Measurements from ENCODE around the gene RNF181. TPM values are rescaled to one million over a fixed set of nuclear protein-coding genes. Genes with fewer than 3 reads are reported as not detected.
"Not testable (repeated sequence)": the region's sequence is repeated elsewhere in the genome, so short reads cannot be mapped to it uniquely, and the experiment has no call there.

RNF181 gene
- total and polyA plus RNA-seq, 2 experiments from 2014 or later: 178 to 308 TPM

DNA sequence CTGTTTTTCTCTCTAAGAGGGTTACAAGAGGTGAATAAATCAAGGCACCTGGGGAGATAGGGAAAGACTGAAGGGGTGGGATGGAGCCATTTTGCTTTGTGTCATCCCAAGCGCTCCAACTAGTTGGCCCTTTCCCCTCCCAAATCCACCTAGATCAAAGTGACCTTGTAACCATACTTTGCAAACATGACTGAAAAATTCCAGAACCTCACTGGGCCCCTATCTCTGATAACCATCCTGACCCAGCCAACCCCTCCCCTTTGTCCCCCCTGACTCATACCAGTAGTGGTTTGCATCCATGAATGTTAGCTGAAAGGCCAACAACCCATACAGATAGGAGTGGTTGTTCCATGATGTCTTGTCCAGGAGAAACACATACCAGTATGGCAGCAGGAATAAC, 37.4 kb upstream of the RNF181 start:
- in situ Hi-C loops (cut with MboI): no loop called here
- Histone ChIP-seq H3K9me3 (ENCODE audit: low read depth) (no peaks in the 10 kb centered on the region), H3K9ac (no peak overlapping the region), H3K36me3 (ENCODE audit: low read depth) (peaks cover 6% of the 10 kb centered on the region; the same call in 1 of the 2 replicates), H3K4me3 (no peak overlapping the region), H3K9me2 (ENCODE audit: insufficient read depth) (no peaks in the 10 kb centered on the region), H4K20me1 (ENCODE audit: insufficient read depth) (no peaks in the 10 kb centered on the region), H3K79me2 (ENCODE audit: insufficient read depth) (peaks cover 62% of the 10 kb centered on the region), H2AFZ (no peak overlapping the region), H3F3A (ENCODE audit: insufficient read depth) (no peaks in the 10 kb centered on the region), H3K27me3 (replicated peaks; ENCODE audit: insufficient read depth) (no peaks in the 10 kb centered on the region), H3K4me2 (ENCODE audit: unreplicated experiment) (no peak overlapping the region), H3K27ac (no peak overlapping the region), H3K4me1 (ENCODE audit: insufficient read depth) (peaks cover 14% of the 10 kb centered on the region)
- DNase-seq: no peak
- WGBS, 2 experiments (ENCODE audit: low coverage in 1 of 2, low lambda C conversion rate in 2 of 2, missing lambda C conversion rate in 2 of 2): 100% methylated on average over 1 of the region's 1 CpG
- no peak for TF ChIP-seq EZH2 (IDR thresholded peaks at IDR 0.05; ENCODE audit: insufficient read depth, poor library complexity, severe bottlenecking)
- no peak for TF ChIP-seq EZH2phosphoT487 (IDR thresholded peaks at IDR 0.05; ENCODE audit: insufficient read depth, low read depth)

DNA sequence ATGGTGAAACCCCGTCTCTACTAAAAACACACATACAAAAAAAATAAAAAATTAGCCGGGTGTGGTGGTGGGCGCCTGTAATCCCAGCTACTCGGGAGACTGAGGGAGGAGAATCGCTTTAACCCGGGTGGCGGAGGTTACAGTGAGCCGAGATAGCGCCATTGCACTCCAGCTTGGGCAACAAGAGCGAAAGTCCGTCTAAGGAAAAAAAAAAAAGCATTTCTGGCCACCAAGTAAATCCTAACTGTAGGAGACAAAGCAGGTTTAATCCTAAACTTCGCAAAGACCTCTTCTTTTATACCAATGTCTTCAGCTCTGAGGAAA, 35.2 kb upstream of the RNF181 start:
- WGBS, 2 experiments (ENCODE audit: low coverage in 1 of 2, low lambda C conversion rate in 2 of 2, missing lambda C conversion rate in 2 of 2): 71 to 80% methylated on average over 12 of the region's 12 CpGs
- H3K9me2 ChIP-seq (ENCODE audit: insufficient read depth); DNase-seq; H3K36me3 ChIP-seq (ENCODE audit: low read depth); H4K20me1 ChIP-seq (ENCODE audit: insufficient read depth); H3K27me3 ChIP-seq (replicated peaks; ENCODE audit: insufficient read depth); H3K27ac ChIP-seq; H3F3A ChIP-seq (ENCODE audit: insufficient read depth); in situ Hi-C loops (cut with MboI); H3K9me3 ChIP-seq (ENCODE audit: low read depth): not testable (repeated sequence)
- Histone ChIP-seq H2AFZ (peak overlapping the region; percentile 99; the same call in 1 of the 2 replicates), H3K4me2 (ENCODE audit: unreplicated experiment) (peak overlapping the region; percentile 90), H3K4me3 (peak overlapping the region; percentile 91), H3K4me1 (ENCODE audit: insufficient read depth) (peaks cover 14% of the 10 kb centered on the region), H3K79me2 (ENCODE audit: insufficient read depth) (peaks cover 58% of the 10 kb centered on the region), H3K9ac (peak overlapping the region; percentile 81)

DNA sequence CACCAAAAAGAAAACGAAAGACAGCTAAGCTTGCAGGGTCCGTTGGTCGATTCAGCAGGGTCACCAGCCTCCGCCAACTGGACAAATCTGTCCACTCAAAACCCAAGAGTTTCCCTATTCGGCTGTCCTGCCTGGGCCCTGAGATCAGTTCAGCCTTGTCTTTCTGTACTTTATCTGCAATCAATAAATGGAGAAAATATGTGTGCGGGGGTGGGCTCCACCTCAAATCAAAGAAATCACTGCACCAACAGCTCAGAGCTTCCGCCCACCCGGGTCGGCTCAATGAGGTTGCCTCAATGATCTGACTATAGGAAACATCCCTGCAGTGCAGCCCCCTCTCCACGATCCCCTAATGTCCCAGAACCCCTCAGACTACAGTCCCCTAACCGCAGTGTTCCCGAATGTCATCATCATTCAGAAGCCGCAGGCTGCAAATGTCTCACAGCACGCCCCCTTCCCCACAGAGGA, 34.7 kb upstream of the RNF181 start:
- Histone ChIP-seq H3K9ac (peak overlapping the region; percentile 81), H3K4me2 (ENCODE audit: unreplicated experiment) (peak overlapping the region; percentile 90), H3K9me2 (ENCODE audit: insufficient read depth) (no peaks in the 10 kb centered on the region), H3K27ac (peak overlapping the region; percentile 62), H3K9me3 (ENCODE audit: low read depth) (no peaks in the 10 kb centered on the region), H4K20me1 (ENCODE audit: insufficient read depth) (no peaks in the 10 kb centered on the region), H3K36me3 (ENCODE audit: low read depth) (no peaks in the 10 kb centered on the region; the same call in 1 of the 2 replicates), H3K79me2 (ENCODE audit: insufficient read depth) (peaks cover 54% of the 10 kb centered on the region), H3K4me1 (ENCODE audit: insufficient read depth) (peaks cover 14% of the 10 kb centered on the region), H3F3A (ENCODE audit: insufficient read depth) (no peaks in the 10 kb centered on the region), H2AFZ (peak overlapping the region; percentile 99), H3K4me3 (peak overlapping the region; percentile 91), H3K27me3 (replicated peaks; ENCODE audit: insufficient read depth) (no peaks in the 10 kb centered on the region)
- in situ Hi-C loops (cut with MboI): no loop called here
- TF ChIP-seq EZH2 (IDR thresholded peaks at IDR 0.05; ENCODE audit: insufficient read depth, poor library complexity, severe bottlenecking): no peak
- no peak for TF ChIP-seq EZH2phosphoT487 (IDR thresholded peaks at IDR 0.05; ENCODE audit: insufficient read depth, low read depth)
- WGBS, 2 experiments (ENCODE audit: low coverage in 1 of 2, low lambda C conversion rate in 2 of 2, missing lambda C conversion rate in 2 of 2): 3% methylated on average over 12 to 14 of the region's 14 CpGs
- DNase-seq: peak; percentile 46

DNA sequence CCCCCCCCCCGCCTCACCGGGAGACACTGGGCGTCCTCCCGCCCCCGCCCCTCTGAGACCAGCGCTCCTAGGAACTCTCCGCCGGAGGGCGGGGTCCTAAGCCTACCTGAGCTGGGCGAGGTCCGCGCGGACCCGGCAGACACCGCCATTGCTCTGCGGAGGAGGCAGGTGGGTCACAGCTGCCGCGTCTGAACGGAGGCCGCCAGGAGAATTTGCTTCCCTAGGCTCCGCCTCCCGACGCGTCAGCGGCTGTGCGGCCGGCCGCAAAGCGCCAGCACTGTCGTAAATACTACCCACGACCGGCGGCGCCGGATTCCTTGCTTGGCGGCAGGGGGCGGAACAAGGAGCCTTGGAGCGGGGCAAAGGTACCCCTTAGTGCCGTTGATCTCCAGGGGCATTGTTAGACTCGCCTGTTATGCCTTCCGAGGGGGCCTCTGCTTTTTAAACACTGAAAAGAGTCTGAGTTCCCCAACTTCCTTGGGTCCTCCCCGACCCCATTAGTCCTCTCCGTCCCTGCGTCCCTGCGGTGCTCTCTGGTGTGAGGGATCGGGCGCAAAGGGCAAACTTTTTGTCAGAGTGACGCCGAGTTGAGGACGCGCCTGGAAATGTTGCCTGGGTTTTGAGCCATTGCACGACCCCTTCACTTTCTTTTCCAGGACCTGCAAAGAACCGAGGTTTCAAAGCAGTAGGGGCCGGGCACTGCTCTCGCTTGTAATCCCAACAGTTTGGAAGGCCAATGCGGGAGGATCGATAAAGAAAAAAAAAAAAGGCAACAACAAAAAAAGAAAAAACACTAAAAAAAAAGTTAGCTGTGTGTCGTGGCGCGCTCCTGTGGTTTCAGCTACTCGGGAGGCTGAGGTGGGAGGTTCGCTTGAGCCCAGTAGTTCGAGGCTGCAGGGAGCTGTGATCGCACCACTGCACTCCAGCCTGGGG, 34.0 kb upstream of the RNF181 start, which contains the start of gene GGCX:
GGCX (minus strand) TSS at position 214 of the 933 bp plus-strand sequence; CDS start at position 149, 65 bp downstream.
- H3K9ac ChIP-seq: peak within 1 kb of the TSS; percentile 81
- TF ChIP-seq EZH2 (IDR thresholded peaks at IDR 0.05; ENCODE audit: insufficient read depth, poor library complexity, severe bottlenecking): no peak
- no peak for TF ChIP-seq EZH2phosphoT487 (IDR thresholded peaks at IDR 0.05; ENCODE audit: insufficient read depth, low read depth)
- no peaks in the 10 kb centered on the region for H3K27me3 ChIP-seq (replicated peaks; ENCODE audit: insufficient read depth)
- peak within 1 kb of the TSS; percentile 90 for H3K4me2 ChIP-seq (ENCODE audit: unreplicated experiment)
- peak within 1 kb of the TSS; percentile 62 for H3K27ac ChIP-seq
- peaks cover 47% of the 10 kb centered on the region for H3K79me2 ChIP-seq (ENCODE audit: insufficient read depth)
- H3K9me3 ChIP-seq (ENCODE audit: low read depth): no peaks in the 10 kb centered on the region
- peak; percentile 99 for DNase-seq
- H3F3A ChIP-seq (ENCODE audit: insufficient read depth): no peaks in the 10 kb centered on the region
- H3K4me1 ChIP-seq (ENCODE audit: insufficient read depth): peaks cover 14% of the 10 kb centered on the region
- in situ Hi-C loops (cut with MboI): no loop called here
- H3K4me3 ChIP-seq: peak within 1 kb of the TSS; percentile 91
- no peaks in the 10 kb centered on the region for H3K9me2 ChIP-seq (ENCODE audit: insufficient read depth)
- H2AFZ ChIP-seq: peak within 1 kb of the TSS; percentile 99
- WGBS, 2 experiments (ENCODE audit: low coverage in 1 of 2, low lambda C conversion rate in 2 of 2, missing lambda C conversion rate in 2 of 2): 3 to 5% methylated on average over 56 to 63 of the region's 64 CpGs
- no peaks in the 10 kb centered on the region for H4K20me1 ChIP-seq (ENCODE audit: insufficient read depth)
- no peaks in the 10 kb centered on the region for H3K36me3 ChIP-seq (ENCODE audit: low read depth)

All from GM23248 (cell line).